HCT116 (cell line): ENCODE results near the gene RAPGEF3.

Experiments
- CTCF ChIP-seq, 3 experiments: fragments of 200-600 bp in 1 of 3; sonication (generic) in 1 of 3; IDR thresholded peaks in 2 of 3; conservative IDR thresholded peaks in 1 of 3; 2 replicates each; pipeline ENCODE4 v1.5.1; 2012 to 2017; ENCODE audit warnings: low read depth in 2 of 3, low read length in 2 of 3, antibody characterized with exemption in 1 of 3, borderline replicate concordance in 1 of 3, control low read depth in 1 of 3, mild to moderate bottlenecking in 1 of 3, mixed read lengths in 1 of 3, mixed run types in 1 of 3, moderate library complexity in 1 of 3; ENCODE audit not compliant: insufficient read depth in 1 of 3
- FOSL1 ChIP-seq: IDR thresholded peaks from 2 replicates; pipeline ENCODE4 v1.6.1; 2012; ENCODE audit warnings: low read depth
- POLR2A ChIP-seq: IDR thresholded peaks from 2 replicates; pipeline ENCODE4 v1.7.0; 2011; ENCODE audit warnings: borderline replicate concordance; ENCODE audit not compliant: insufficient read depth, insufficient read length; ENCODE audit errors: extremely low read depth
- POLR2AphosphoS5 ChIP-seq: IDR thresholded peaks from 2 replicates; pipeline ENCODE4 v1.6.1; 2011; ENCODE audit warnings: mild to moderate bottlenecking, low read depth, low read length, moderate library complexity
- REST ChIP-seq: IDR thresholded peaks from 2 replicates; pipeline ENCODE4 v1.6.1; 2012; ENCODE audit warnings: low read depth

GRCh38 chr12:47778881-47779280, 20.2 kb upstream of the RAPGEF3 start:
- no peak for TF ChIP-seq POLR2AphosphoS5
- no peak for TF ChIP-seq FOSL1
- no peak for TF ChIP-seq POLR2A
- TF ChIP-seq CTCF (IDR thresholded peaks at IDR 0.05 in 2 of 3, conservative IDR thresholded peaks at IDR 0.05 in 1 of 3; ENCODE audit: borderline replicate concordance in 1 of 3, insufficient read depth in 1 of 3, low read depth in 2 of 3, low read length in 2 of 3): no peak
- TF ChIP-seq REST: no peak
